Astrocyte of the cerebellum (primary cell): ENCODE results near the gene HLA-DMB.
A peak's percentile ranks its signal among the peaks of the same experiment; 100 is the strongest.

Experiments
- DNase-seq: peaks from one replicate; pipeline ENCODE4 v3.0.0-alpha.2; 2011; ENCODE audit warnings: low read depth
- H3K4me3 ChIP-seq: 2 replicates; pipeline ENCODE4 v1.5.1; 2011; ENCODE audit warnings: mild to moderate bottlenecking, low read depth, low read length, moderate library complexity
- CTCF ChIP-seq: IDR thresholded peaks from 2 replicates; pipeline ENCODE4 v1.5.1; 2012; ENCODE audit warnings: low read length, low read depth, moderate library complexity, mild to moderate bottlenecking; ENCODE audit errors: missing control alignments
- in situ Hi-C: cut with HindIII; loops from 2 replicates; pipeline ENCODE4 v1.10.0; 2017; ENCODE audit warnings: low sequenced_read_pairs

The HLA-DMB gene

GRCh38 chr6:32982084-32982701 lies 41.4 kb upstream of the HLA-DMB start:
- in situ Hi-C loops, result no loop called here
- no peak for TF ChIP-seq CTCF
- no peak for DNase-seq
- no peak overlapping the region for H3K4me3 ChIP-seq

DNA sequence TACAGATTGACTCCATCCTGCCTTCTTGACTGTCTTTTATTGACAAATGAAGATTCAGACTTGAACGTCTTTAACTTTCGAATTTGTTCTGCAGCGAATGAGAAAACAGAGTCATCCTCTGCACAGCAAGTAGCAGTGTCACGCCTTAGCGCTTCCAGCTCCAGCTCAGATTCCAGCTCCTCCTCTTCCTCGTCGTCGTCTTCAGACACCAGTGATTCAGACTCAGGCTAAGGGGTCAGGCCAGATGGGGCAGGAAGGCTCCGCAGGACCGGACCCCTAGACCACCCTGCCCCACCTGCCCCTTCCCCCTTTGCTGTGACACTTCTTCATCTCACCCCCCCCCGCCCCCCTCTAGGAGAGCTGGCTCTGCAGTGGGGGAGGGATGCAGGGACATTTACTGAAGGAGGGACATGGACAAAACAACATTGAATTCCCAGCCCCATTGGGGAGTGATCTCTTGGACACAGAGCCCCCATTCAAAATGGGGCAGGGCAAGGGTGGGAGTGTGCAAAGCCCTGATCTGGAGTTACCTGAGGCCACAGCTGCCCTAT lies 39.7 kb upstream of the HLA-DMB start:
- in situ Hi-C loops, result no loop called here
- TF ChIP-seq CTCF, result no peak
- no peak overlapping the region for H3K4me3 ChIP-seq
- no peak for DNase-seq

GRCh38 chr6:32979720-32980487 lies 39.1 kb upstream of the HLA-DMB start:
- TF ChIP-seq CTCF, result no peak
- no peak overlapping the region for H3K4me3 ChIP-seq
- in situ Hi-C loops, result loop anchor here (10.0 kb wide), 1 partner anchor 135 kb away; the partner anchor contains the start of gene PSMB8
- DNase-seq, result no peak

GRCh38 chr6:32977953-32978324 lies 37.1 kb upstream of the HLA-DMB start:
- no peak for DNase-seq
- H3K4me3 ChIP-seq, result no peak overlapping the region
- in situ Hi-C loops, result loop anchor here (10.0 kb wide), 1 partner anchor 133 kb away; the partner anchor contains the start of gene PSMB8
- no peak for TF ChIP-seq CTCF

GRCh38 chr6:32977272-32977952 lies 36.6 kb upstream of the HLA-DMB start:
- TF ChIP-seq CTCF, result no peak
- in situ Hi-C loops, result loop anchor here (10.0 kb wide), 1 partner anchor 133 kb away; the partner anchor contains the start of gene PSMB8
- no peak overlapping the region for H3K4me3 ChIP-seq
- DNase-seq, result no peak

DNA sequence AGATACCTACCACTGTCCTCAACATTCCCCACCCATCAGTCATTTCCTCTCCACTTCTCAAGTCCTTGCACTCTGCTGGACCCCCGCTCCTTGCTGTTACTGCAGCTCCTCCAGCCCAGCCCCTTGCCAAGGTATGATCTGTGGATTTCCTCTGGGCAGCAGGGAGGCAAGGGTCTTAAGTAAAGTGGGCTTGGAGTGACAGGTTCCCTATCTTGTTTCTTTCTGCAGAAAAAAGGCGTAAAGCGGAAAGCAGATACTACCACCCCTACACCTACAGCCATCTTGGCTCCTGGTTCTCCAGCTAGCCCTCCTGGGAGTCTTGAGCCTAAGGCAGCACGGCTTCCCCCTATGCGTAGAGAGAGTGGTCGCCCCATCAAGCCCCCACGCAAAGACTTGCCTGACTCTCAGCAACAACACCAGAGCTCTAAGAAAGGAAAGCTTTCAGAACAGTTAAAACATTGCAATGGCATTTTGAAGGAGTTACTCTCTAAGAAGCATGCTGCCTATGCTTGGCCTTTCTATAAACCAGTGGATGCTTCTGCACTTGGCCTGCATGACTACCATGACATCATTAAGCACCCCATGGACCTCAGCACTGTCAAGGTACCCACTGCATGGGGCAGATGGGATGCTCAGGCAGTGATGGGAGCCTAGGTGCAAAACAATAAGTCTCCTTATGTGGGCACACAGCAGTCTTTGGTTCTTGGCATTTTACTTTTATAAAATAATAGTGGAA lies 35.7 kb upstream of the HLA-DMB start:
- no peak for TF ChIP-seq CTCF
- in situ Hi-C loops, result loop anchor here (10.0 kb wide), 1 partner anchor 132 kb away; the partner anchor contains the start of gene PSMB8
- H3K4me3 ChIP-seq, result peak overlapping the region; percentile 92
- no peak for DNase-seq
